ENCODE results near the gene JAG2.

Gene JAG2

DNA sequence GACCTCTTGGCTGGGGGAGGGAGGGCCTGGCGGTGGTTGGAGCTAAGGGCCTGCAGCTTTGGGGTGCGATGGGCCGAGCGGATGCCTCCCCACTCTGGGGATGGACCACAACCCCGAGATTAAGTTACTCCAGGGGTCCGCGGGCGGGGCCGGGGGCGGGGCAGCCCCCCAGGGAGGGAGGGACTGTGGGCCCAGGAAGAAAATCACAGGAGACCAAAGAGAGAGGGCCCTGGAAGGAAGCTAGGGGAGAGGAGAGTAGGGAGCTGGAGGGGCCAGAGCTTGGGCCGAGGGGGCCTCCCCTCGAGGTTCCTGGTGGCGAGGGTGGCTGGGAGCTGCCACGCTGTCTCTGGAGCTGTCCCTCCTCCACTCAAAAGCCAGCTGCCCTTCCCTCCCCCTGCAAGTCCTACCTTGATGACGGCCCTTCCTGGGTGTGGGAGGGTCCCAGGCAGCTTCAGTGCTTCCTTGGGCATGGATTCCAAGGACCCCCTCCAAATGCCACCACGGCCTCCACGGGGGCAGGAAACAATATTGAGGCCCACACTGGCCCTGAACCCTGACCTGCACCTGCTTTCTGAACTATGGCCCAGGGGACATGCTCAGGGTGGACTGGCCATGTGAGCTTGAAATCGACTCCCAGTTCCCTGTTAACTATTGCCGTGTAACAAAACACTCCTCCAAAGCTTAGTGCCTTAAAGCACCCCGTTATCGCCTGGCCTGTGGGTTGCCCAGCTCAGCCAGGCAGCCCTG is 13.1 kb upstream of the JAG2 start:
- Mint-ChIP-seq H3K4me3 (peak overlapping the region; percentile 51), H3K36me3 (ENCODE audit: low read depth) (no peaks in the 10 kb centered on the region), H3K4me1 (ENCODE audit: low read depth) (peaks cover 4% of the 10 kb centered on the region), H3K27me3 (ENCODE audit: low read depth) (peaks cover 4% of the 10 kb centered on the region), H3K9me3 (no peaks in the 10 kb centered on the region), H3K27ac (peak overlapping the region; percentile 20)

- Mint-ChIP-seq H3K4me1 (ENCODE audit: low read depth) (peaks cover 4% of the 10 kb centered on the region), H3K27ac (peak within 1 kb of the TSS; percentile 55), H3K4me3 (peak within 1 kb of the TSS; percentile 70), H3K9me3 (no peaks in the 10 kb centered on the region), H3K27me3 (ENCODE audit: low read depth) (peaks cover 4% of the 10 kb centered on the region), H3K36me3 (ENCODE audit: low read depth) (no peaks in the 10 kb centered on the region)
Measured at GRCh38 chr14:105180592-105181548, 12.3 kb upstream of the JAG2 start, which contains the start of gene NUDT14. Gene NUDT14, minus strand, starts transcription at chr14:105181312. Its CDS starts 103 bp downstream, at chr14:105181209.

GRCh38 chr14:105179191-105179590 is 10.6 kb upstream of the JAG2 start:
- Mint-ChIP-seq H3K9me3 (no peaks in the 10 kb centered on the region), H3K27me3 (ENCODE audit: low read depth) (peaks cover 4% of the 10 kb centered on the region), H3K4me3 (no peak overlapping the region), H3K4me1 (ENCODE audit: low read depth) (peaks cover 9% of the 10 kb centered on the region), H3K36me3 (ENCODE audit: low read depth) (no peaks in the 10 kb centered on the region), H3K27ac (no peak overlapping the region)

DNA sequence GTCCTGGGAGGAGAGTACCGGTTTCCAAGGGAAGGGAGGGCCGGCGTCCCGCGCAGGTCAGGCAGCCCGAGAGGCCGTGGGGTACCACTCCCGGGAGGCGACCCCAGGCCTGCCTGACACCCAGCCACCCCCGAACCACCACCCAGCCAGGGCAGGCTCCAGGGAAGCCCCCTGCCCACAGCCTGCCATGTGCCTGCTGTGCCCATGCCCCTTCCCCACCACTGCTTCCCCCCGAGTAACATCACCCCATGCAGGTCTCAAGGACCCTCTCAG is 10.2 kb upstream of the JAG2 start:
- Mint-ChIP-seq H3K27ac (no peak overlapping the region), H3K4me1 (ENCODE audit: low read depth) (peaks cover 11% of the 10 kb centered on the region), H3K4me3 (no peak overlapping the region), H3K36me3 (ENCODE audit: low read depth) (no peaks in the 10 kb centered on the region), H3K27me3 (ENCODE audit: low read depth) (peaks cover 4% of the 10 kb centered on the region), H3K9me3 (no peaks in the 10 kb centered on the region)

DNA sequence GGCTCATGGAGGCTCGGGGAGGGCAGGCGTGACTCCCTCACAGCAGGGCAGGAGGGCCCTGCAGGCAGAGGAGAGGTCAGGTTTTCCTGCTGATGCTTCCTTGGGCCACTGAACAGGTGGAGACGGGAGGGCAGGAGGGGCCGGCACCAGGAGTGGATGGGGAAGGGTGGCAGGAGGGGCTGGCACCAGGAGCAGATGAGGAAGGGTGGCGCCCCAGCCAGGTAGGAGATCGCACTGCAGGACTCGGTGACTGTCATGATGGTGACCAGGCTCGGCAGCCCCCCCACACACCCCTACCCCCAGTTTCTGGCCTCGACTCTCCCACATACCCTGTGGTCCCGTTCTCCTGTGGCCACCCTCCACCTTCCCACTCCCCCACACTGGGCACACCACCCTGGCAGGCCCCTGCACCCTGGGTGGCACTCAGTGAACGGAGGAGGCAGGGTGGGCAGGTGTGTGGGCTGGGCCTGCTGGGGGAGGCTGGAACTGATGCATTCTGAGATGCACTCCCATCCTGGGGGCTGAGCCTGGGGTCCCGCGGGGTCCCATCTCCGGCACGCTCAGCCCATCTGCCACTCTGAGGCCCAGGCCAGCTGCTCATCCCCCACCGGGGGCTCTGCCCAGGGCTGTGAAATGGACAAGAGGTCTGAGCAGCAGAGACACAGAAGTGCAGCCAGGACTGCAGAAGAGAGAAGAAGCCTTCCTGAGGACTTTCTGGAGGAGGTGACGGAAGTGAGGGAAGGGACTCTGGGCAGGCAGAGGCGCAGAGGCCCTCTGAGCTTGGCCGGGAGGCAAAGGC is 9.7 kb upstream of the JAG2 start:
- no peak overlapping the region for H3K27ac Mint-ChIP-seq
- H3K4me1 Mint-ChIP-seq (ENCODE audit: low read depth) = peaks cover 11% of the 10 kb centered on the region
- H3K27me3 Mint-ChIP-seq (ENCODE audit: low read depth) = peaks cover 4% of the 10 kb centered on the region
- no peak overlapping the region for H3K4me3 Mint-ChIP-seq
- no peaks in the 10 kb centered on the region for H3K9me3 Mint-ChIP-seq
- no peaks in the 10 kb centered on the region for H3K36me3 Mint-ChIP-seq (ENCODE audit: low read depth)

GRCh38 chr14:105177082-105177481 is 8.5 kb upstream of the JAG2 start:
- no peak overlapping the region for H3K4me3 Mint-ChIP-seq
- H3K4me1 Mint-ChIP-seq (ENCODE audit: low read depth) = peaks cover 11% of the 10 kb centered on the region
- no peaks in the 10 kb centered on the region for H3K36me3 Mint-ChIP-seq (ENCODE audit: low read depth)
- H3K27me3 Mint-ChIP-seq (ENCODE audit: low read depth) = no peaks in the 10 kb centered on the region
- no peaks in the 10 kb centered on the region for H3K9me3 Mint-ChIP-seq
- no peak overlapping the region for H3K27ac Mint-ChIP-seq

DNA sequence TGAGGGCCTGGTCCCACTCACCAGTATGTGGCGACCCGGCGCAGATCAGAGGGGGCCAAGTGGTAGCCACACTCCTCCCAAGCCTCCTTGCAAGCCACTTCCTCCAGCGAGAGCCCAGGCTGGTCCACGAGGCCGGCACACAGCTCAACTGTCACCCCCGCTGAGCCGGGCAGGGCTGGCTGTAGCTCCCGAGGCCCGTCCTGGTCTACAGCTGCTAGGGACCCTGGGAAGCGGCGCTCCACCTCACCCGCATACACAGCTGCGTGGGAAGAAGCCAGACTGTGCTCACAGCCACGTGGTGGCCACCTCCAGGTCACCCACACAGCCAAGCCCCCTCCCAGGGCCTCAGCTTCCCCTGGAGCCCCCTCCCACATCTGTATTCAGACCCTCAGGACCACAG is 7.9 kb upstream of the JAG2 start:
- Mint-ChIP-seq H3K4me3 (no peak overlapping the region), H3K27ac (no peak overlapping the region), H3K4me1 (ENCODE audit: low read depth) (peaks cover 13% of the 10 kb centered on the region), H3K36me3 (ENCODE audit: low read depth) (no peaks in the 10 kb centered on the region), H3K27me3 (ENCODE audit: low read depth) (peaks cover 3% of the 10 kb centered on the region), H3K9me3 (no peaks in the 10 kb centered on the region)

DNA sequence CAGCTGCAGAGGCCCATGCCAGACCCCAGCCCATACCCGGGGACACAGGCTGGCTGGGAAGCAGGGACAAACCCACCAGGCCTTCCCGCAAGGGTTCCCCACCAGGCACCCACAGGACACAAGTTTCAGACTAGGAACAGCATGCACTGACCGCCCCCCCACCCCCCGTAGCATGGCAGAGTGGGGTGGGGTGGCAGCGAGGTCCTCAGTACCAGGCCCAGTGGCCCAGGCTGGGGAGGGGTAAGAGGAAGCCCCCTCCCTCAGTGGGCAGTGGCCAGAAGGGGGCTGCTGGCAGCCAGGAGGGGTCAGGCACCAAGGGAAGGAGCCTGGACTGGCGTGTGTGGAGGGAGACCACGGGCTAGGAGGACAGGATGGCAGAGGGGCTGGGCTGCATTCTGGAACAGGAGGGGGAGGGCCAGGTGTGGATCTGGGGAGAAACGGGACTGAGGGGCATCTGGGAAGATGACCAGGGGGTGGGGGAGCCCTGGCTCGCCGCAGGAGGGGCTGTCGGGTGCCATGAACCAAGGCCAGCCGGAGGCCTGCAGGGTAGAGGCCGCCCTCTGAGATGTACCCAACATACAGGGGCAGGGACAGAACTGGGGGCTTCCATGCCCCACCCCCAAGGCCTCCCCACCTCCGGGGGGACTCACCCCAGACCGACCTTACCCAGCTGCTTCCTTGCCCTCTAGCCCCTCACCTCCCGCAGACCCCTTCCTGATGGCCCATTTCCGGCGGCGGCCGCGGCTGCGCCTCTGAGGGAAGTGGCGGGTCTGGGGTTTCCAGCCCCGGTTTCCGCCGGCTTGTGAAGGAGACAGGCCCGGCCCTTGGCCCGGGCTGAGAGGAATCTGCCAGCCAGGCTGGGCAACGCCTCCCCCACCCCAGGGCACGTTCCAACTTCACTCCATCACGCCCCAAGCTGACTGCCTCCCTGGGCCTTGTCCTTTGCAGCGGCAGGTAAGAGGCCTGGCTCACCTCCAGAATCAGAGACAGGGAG is 5.6 kb upstream of the JAG2 start:
- H3K9me3 Mint-ChIP-seq = no peaks in the 10 kb centered on the region
- H3K36me3 Mint-ChIP-seq (ENCODE audit: low read depth) = no peaks in the 10 kb centered on the region
- peaks cover 11% of the 10 kb centered on the region for H3K27me3 Mint-ChIP-seq (ENCODE audit: low read depth)
- H3K4me3 Mint-ChIP-seq = no peak overlapping the region
- peak overlapping the region; percentile 55 for H3K27ac Mint-ChIP-seq
- H3K4me1 Mint-ChIP-seq (ENCODE audit: low read depth) = peaks cover 18% of the 10 kb centered on the region

DNA sequence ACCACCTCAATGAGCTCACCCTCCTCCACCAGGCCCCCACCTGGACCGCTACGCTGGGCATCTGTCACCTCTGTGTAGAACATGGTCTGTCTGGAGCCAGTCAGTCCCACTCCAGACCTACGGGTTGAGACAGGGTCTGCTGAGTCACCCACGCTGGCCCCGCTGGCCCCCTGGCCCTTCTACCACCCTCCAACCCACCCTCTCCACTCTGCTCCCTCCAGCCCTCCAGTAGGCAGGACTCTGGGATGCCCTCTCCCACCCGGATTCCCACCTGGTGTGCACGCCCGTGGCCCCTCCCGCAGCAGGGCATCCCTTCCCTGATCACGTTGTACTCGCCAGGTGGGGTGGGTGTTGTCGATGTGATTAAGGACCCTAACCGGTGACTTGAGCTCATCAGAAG is 4.6 kb upstream of the JAG2 start:
- Mint-ChIP-seq H3K4me1 (ENCODE audit: low read depth) (peaks cover 18% of the 10 kb centered on the region), H3K36me3 (ENCODE audit: low read depth) (no peaks in the 10 kb centered on the region), H3K27ac (no peak overlapping the region), H3K9me3 (no peaks in the 10 kb centered on the region), H3K27me3 (ENCODE audit: low read depth) (peaks cover 12% of the 10 kb centered on the region), H3K4me3 (no peak overlapping the region)

DNA sequence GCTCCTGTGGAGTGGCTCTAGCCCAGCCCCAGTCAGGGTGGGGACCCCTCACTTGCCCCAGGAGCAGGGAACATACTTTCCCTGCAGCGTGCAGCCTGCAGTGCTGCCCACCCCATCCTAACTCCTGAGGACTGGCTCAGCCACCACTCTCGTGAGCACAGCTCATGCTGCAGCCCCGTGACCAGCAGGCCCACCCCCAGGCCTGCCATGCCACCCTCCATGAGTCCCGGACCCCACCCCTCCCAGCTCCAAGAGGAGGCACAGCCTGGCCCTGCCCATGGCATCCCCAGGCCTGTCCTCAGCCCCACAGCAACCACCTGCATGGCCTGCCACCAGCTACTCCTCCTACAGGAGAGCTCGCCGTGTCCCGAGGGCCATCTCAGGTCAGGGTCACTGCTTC is 3.9 kb upstream of the JAG2 start:
- H3K27ac Mint-ChIP-seq = no peak overlapping the region
- H3K27me3 Mint-ChIP-seq (ENCODE audit: low read depth) = peaks cover 12% of the 10 kb centered on the region
- no peak overlapping the region for H3K4me3 Mint-ChIP-seq
- H3K4me1 Mint-ChIP-seq (ENCODE audit: low read depth) = peaks cover 18% of the 10 kb centered on the region
- no peaks in the 10 kb centered on the region for H3K9me3 Mint-ChIP-seq
- H3K36me3 Mint-ChIP-seq (ENCODE audit: low read depth) = no peaks in the 10 kb centered on the region

DNA sequence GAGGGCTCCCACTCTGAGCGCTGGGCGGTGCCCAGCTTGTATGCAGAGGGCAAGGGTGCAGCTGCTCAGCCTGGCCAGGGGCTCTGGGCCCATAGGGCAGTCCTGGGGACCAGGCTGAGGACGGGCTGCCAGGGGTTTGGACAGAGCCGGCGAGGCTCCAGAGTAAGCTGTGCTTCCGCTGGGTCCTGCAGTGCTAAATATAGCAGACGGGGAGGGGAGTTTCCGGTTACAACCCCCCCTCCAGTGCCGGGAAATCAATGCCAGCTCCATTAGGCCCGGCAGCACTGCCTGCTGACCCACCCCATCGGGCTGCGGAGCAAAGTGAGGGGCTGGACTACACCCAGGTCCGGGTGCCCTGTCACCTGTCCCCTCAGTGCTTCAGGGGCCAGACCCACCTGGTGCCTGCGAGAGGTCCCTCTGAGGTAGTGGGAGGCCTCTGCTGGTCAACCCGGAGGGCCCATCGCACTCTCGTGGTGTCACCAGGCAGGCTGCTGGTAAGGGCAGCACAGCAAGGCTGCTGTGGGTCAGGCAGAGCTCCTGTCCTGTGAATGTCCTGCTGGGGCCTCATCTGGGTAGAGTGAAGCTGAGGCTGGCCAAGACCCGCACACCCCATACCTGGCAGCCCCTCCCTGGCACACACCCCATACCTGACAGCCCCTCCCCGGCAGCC is 2.6 kb upstream of the JAG2 start:
- Mint-ChIP-seq H3K27ac (no peak overlapping the region), H3K27me3 (ENCODE audit: low read depth) (peaks cover 20% of the 10 kb centered on the region), H3K36me3 (ENCODE audit: low read depth) (no peaks in the 10 kb centered on the region), H3K9me3 (no peaks in the 10 kb centered on the region), H3K4me1 (ENCODE audit: low read depth) (peaks cover 18% of the 10 kb centered on the region), H3K4me3 (no peak overlapping the region)

DNA sequence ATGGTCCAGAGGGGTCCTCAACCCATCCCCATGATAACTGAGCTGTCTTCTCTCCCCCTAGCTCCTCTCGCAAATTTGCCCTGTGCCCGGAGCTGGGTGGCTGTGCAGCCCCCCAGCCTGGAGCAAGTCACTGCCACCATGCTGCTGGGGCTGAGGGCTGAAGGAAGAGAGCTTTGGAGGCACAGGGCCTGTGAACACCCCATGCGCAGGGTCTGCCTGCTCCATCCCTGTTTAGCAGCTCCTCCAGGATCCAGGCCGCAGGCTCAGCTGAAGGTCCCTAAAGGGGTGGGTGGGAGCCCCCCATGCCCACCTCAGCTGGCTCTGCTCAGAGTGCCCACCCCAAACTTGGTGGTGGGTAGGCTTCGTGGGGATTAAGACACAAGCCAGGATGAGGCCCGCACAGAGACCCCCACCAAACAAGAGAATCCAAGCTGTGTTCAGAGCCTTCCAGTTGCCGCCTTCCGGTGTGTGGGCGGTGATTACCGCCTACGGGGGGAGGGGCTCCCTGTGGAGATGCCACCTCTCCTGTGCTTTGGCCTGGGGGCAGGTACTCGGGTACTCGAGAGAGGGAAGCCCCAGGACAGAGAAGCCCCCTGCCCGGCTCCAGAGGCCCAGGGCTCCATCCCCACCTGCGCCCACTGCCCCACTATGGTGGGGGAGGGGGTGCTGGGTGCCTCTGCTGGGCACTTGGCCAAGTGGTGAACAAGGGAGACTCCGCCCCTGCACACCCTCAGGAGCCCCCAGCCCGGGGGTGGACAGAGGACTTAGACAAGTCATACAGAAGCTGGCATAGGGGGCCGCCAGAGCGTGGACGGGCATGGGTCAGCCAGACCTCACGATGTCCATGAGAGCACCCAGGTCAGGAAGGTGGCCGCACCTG is 1.4 kb upstream of the JAG2 start:
- Mint-ChIP-seq H3K4me1 (ENCODE audit: low read depth) (peaks cover 18% of the 10 kb centered on the region), H3K27ac (peak overlapping the region; percentile 45)

More for the DNA sequence above, 1.4 kb upstream of the JAG2 start:
- H3K36me3 Mint-ChIP-seq (ENCODE audit: low read depth) = no peaks in the 10 kb centered on the region
- H3K27me3 Mint-ChIP-seq (ENCODE audit: low read depth) = peaks cover 20% of the 10 kb centered on the region
- H3K4me3 Mint-ChIP-seq = peak overlapping the region; percentile 79
- H3K9me3 Mint-ChIP-seq = no peaks in the 10 kb centered on the region

Measured in T-helper 1 cell treated with Interleukin-12 subunit alpha and Interleukin-12 subunit beta and Interleukin-4 antibody, amounts not matched to agents 30 μg/mL and 1 μg/mL, for 36 hours (primary cell).